Measurements from ENCODE around the gene ESRRA.
A peak's percentile ranks its signal among the peaks of the same experiment; 100 is the strongest.

The ESRRA gene

GRCh38 chr11:64355078-64355940 lies 50.0 kb downstream of the ESRRA start:
- Mint-ChIP-seq H3K4me1 (peaks cover 38% of the 10 kb centered on the region), H3K36me3 (ENCODE audit: low read depth) (no peaks in the 10 kb centered on the region), H3K27me3 (ENCODE audit: low read depth, poor library complexity) (peaks cover 7% of the 10 kb centered on the region), H3K9me3 (no peaks in the 10 kb centered on the region), H3K4me3 (no peak overlapping the region), H3K27ac (no peak overlapping the region)
- peak; percentile 69 for DNase-seq
- TF ChIP-seq CTCF (IDR thresholded peaks at IDR 0.05), result peak; percentile 51

GRCh38 chr11:64356498-64357411 lies 51.4 kb downstream of the ESRRA start:
- Mint-ChIP-seq H3K27ac (peak overlapping the region; percentile 27), H3K4me3 (peak overlapping the region; percentile 69), H3K36me3 (ENCODE audit: low read depth) (peaks cover under 1% of the 10 kb centered on the region), H3K9me3 (no peaks in the 10 kb centered on the region), H3K4me1 (peaks cover 35% of the 10 kb centered on the region), H3K27me3 (ENCODE audit: low read depth, poor library complexity) (peaks cover 4% of the 10 kb centered on the region)
- TF ChIP-seq CTCF (IDR thresholded peaks at IDR 0.05), result peak; percentile 45
- peak; percentile 74 for DNase-seq

GRCh38 chr11:64357446-64357845 lies 52.1 kb downstream of the ESRRA start:
- H3K27me3 Mint-ChIP-seq (ENCODE audit: low read depth, poor library complexity), result peaks cover 4% of the 10 kb centered on the region
- H3K4me1 Mint-ChIP-seq, result peaks cover 34% of the 10 kb centered on the region
- peaks cover 6% of the 10 kb centered on the region for H3K36me3 Mint-ChIP-seq (ENCODE audit: low read depth)
- H3K9me3 Mint-ChIP-seq, result no peaks in the 10 kb centered on the region
- H3K27ac Mint-ChIP-seq, result no peak overlapping the region
- no peak for TF ChIP-seq CTCF (IDR thresholded peaks at IDR 0.05)
- no peak for DNase-seq
- H3K4me3 Mint-ChIP-seq, result no peak overlapping the region

GRCh38 chr11:64357904-64358535 lies 52.7 kb downstream of the ESRRA start:
- Mint-ChIP-seq H3K4me1 (peaks cover 34% of the 10 kb centered on the region), H3K27me3 (ENCODE audit: low read depth, poor library complexity) (peaks cover 4% of the 10 kb centered on the region), H3K36me3 (ENCODE audit: low read depth) (peaks cover 9% of the 10 kb centered on the region), H3K4me3 (peak overlapping the region; percentile 58), H3K27ac (no peak overlapping the region), H3K9me3 (no peaks in the 10 kb centered on the region)
- no peak for TF ChIP-seq CTCF (IDR thresholded peaks at IDR 0.05)
- DNase-seq, result no peak

- Mint-ChIP-seq H3K4me3 (peak overlapping the region; percentile 60), H3K4me1 (peaks cover 34% of the 10 kb centered on the region), H3K36me3 (ENCODE audit: low read depth) (peaks cover 12% of the 10 kb centered on the region), H3K27me3 (ENCODE audit: low read depth, poor library complexity) (peaks cover 4% of the 10 kb centered on the region), H3K9me3 (no peaks in the 10 kb centered on the region), H3K27ac (no peak overlapping the region)
- DNase-seq, result no peak
- TF ChIP-seq CTCF (IDR thresholded peaks at IDR 0.05), result no peak
These were observed 53.2 kb downstream of the ESRRA start for GRCh38 chr11:64358536-64358906.

Data from nephron progenitor cell (in vitro differentiated cells).